ENCODE measurements around the gene CHMP6. TPM values are rescaled to one million over a fixed set of nuclear protein-coding genes. Genes with fewer than 3 reads are reported as not detected.

CHMP6 gene
- total RNA-seq, 1 donor from 2014 or later: 29.1 TPM

DNA sequence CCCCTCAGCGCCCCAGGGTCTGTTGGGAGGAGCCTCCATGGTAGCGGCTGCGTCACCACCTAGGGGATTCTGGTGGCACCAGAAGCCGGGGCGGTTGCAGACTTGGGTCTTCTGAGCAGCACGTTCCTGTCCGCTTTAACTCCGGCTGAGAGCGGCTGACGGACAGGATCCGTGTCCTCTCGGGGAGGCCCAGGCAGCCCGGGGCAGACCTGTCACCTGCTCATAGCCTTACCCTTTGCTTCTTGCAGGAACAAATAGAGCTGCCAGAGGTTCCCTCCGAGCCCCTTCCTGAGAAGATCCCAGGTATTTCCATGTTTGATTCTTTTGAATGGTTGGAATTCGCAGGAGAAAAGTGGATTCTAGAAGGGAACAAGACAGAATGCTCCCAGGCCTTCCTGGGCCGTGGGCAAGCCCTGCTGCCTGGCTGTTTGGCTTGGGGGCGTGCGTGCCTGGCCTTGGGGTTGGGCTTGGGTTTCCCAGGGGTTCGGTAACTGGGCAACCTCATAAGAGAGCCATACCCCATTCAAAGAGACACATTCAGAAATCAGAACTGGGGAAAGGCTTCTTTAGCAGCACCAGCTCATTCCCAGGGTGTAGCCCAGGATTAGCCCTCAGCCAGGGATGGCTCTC, 6.6 kb downstream of the CHMP6 start:
- no peak for DNase-seq (ENCODE audit: extremely low spot score, unreplicated experiment)
- Mint-ChIP-seq H3K9me3 (no peaks in the 10 kb centered on the region), H3K4me3 (no peak overlapping the region), H3K27ac (no peak overlapping the region), H3K27me3 (peaks cover 18% of the 10 kb centered on the region), H3K36me3 (no peaks in the 10 kb centered on the region), H3K4me1 (ENCODE audit: unreplicated experiment) (peaks cover 11% of the 10 kb centered on the region)
- TF ChIP-seq, protein P1, sequence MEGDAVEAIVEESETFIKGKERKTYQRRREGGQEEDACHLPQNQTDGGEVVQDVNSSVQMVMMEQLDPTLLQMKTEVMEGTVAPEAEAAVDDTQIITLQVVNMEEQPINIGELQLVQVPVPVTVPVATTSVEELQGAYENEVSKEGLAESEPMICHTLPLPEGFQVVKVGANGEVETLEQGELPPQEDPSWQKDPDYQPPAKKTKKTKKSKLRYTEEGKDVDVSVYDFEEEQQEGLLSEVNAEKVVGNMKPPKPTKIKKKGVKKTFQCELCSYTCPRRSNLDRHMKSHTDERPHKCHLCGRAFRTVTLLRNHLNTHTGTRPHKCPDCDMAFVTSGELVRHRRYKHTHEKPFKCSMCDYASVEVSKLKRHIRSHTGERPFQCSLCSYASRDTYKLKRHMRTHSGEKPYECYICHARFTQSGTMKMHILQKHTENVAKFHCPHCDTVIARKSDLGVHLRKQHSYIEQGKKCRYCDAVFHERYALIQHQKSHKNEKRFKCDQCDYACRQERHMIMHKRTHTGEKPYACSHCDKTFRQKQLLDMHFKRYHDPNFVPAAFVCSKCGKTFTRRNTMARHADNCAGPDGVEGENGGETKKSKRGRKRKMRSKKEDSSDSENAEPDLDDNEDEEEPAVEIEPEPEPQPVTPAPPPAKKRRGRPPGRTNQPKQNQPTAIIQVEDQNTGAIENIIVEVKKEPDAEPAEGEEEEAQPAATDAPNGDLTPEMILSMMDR (conservative IDR thresholded peaks at IDR 0.05): no peak

DNA sequence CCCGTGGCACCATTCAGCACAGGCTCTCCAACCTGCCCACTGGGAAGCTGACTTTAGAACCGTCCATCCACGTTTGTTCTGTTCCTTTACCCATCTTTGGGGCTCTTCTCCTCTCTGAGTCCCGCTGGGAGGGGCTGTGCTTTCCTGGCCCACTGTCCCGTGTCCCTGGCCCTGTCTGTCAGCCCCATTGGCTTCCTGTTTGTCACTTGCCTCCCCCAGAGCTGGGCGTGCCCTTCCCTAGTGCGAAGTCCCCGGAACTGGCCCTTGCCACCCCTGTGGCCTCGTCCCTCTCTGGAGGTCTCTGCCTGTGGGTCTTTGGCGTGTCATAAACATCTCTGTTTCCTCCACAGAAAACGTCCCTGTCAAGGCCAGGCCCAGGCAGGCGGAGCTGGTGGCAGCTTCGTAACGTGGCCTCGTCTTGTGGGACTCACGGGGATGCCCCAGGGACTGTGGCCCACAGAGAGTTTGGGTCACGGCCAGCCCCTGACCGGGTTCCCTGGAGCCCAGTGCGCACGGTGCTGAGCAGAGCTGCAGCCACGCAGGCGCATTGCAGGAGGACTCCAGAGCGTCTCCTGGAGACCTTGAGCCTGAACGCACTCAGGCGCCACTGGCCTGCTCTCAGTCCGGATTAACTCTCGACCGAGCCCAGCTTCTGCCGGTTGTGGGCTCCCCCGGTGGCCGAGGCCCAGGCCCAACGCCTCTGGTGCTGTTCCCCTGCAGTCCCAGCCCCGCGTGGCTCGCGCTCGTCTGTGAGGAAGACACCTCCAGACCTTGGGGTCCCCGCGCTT, 7.3 kb downstream of the CHMP6 start:
- Mint-ChIP-seq H3K27ac (no peak overlapping the region), H3K27me3 (peaks cover 23% of the 10 kb centered on the region), H3K4me1 (ENCODE audit: unreplicated experiment) (peaks cover 14% of the 10 kb centered on the region), H3K9me3 (no peaks in the 10 kb centered on the region), H3K36me3 (no peaks in the 10 kb centered on the region), H3K4me3 (no peak overlapping the region)
- DNase-seq (ENCODE audit: extremely low spot score, unreplicated experiment): no peak
- TF ChIP-seq, protein P1 (conservative IDR thresholded peaks at IDR 0.05): no peak

GRCh38 chr17:80999536-81000333, 8.1 kb downstream of the CHMP6 start:
- H3K36me3 Mint-ChIP-seq: no peaks in the 10 kb centered on the region
- no peak overlapping the region for H3K27ac Mint-ChIP-seq
- TF ChIP-seq, protein P1 (conservative IDR thresholded peaks at IDR 0.05): no peak
- H3K4me3 Mint-ChIP-seq: no peak overlapping the region
- DNase-seq (ENCODE audit: extremely low spot score, unreplicated experiment): no peak
- H3K27me3 Mint-ChIP-seq: peaks cover 27% of the 10 kb centered on the region
- peaks cover 14% of the 10 kb centered on the region for H3K4me1 Mint-ChIP-seq (ENCODE audit: unreplicated experiment)
- no peaks in the 10 kb centered on the region for H3K9me3 Mint-ChIP-seq

DNA sequence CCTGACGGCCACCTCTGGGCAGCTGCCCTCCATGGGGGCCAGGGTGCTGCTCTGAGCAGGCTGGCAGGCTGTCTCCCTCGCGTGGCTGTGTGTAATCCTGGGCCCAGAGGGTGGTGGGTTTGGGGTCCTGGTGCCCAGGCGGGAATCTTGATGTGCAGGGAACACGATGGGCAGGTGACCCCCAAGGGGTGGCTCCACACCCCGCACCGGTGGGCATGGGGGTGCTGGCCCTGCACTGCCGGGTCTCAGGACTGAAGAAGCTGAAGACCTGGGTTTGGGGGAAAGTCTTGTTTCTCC, 8.6 kb downstream of the CHMP6 start:
- Mint-ChIP-seq H3K27me3 (peaks cover 30% of the 10 kb centered on the region), H3K27ac (no peak overlapping the region), H3K9me3 (no peaks in the 10 kb centered on the region), H3K4me1 (ENCODE audit: unreplicated experiment) (peaks cover 14% of the 10 kb centered on the region), H3K4me3 (no peak overlapping the region), H3K36me3 (no peaks in the 10 kb centered on the region)
- no peak for DNase-seq (ENCODE audit: extremely low spot score, unreplicated experiment)
- TF ChIP-seq, protein P1 (conservative IDR thresholded peaks at IDR 0.05): no peak

GRCh38 chr17:81000631-81001357, 9.2 kb downstream of the CHMP6 start:
- TF ChIP-seq, protein P1 (conservative IDR thresholded peaks at IDR 0.05): no peak
- no peak overlapping the region for H3K27ac Mint-ChIP-seq
- no peak for DNase-seq (ENCODE audit: extremely low spot score, unreplicated experiment)
- peaks cover 30% of the 10 kb centered on the region for H3K27me3 Mint-ChIP-seq
- no peaks in the 10 kb centered on the region for H3K36me3 Mint-ChIP-seq
- H3K9me3 Mint-ChIP-seq: no peaks in the 10 kb centered on the region
- H3K4me3 Mint-ChIP-seq: no peak overlapping the region
- H3K4me1 Mint-ChIP-seq (ENCODE audit: unreplicated experiment): peaks cover 14% of the 10 kb centered on the region
